SK-N-MC (cell line): ENCODE measurements around the gene NEK1.

Source experiments
- EZH2 ChIP-seq: fragments of 200-600 bp; sonication (generic); IDR thresholded peaks from one replicate; pipeline ENCODE4 v1.6.1; 2017; ENCODE audit warnings: antibody characterized with exemption
- FOXP2 ChIP-seq: optimal IDR thresholded peaks from 2 replicates; pipeline ENCODE3; 2011; ENCODE audit warnings: mild to moderate bottlenecking, moderate library complexity; ENCODE audit not compliant: insufficient read depth; ENCODE audit errors: extremely low read length, control extremely low read depth
- POLR2AphosphoS5 ChIP-seq: IDR thresholded peaks from 2 replicates; pipeline ENCODE4 v1.6.1; 2012; ENCODE audit warnings: mild to moderate bottlenecking, low read depth, low read length, borderline replicate concordance

- TF ChIP-seq EZH2, result no peak
- no peak for TF ChIP-seq POLR2AphosphoS5
- TF ChIP-seq FOXP2, result no peak
Measured at GRCh38 chr4:169540774-169541173, 71.6 kb downstream of the NEK1 start.
